ENCODE results near the gene BPIFA1.

The BPIFA1 gene

DNA sequence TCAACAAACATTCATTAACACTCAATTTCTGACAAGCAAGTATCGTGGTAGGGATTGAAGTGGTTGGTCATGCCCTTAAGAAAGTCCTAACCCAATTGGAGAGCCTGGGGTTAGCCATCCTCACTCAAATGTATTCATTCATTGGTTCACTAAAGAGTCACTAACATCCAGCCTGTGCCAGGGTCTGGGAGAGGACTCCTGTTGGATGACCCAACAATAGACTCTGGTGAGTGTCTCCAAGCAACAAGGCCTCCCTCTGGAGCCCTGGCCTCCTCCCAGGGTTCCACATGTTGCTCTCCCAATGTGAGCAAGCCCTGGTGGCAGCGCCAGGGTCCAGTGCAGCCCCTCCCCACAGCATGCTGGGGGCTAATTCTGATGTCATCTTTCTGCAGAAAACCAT is 18.7 kb upstream of the BPIFA1 start, which contains the start of gene BPIFA3:
Gene BPIFA3, plus strand, starts transcription at position 301 of the 400 bp plus-strand sequence. CDS start 185 bp downstream, outside the sequence.
- H3K9me3 ChIP-seq: no peaks in the 10 kb centered on the region
- DNase-seq: no peak
- H3K27me3 ChIP-seq: peaks cover 23% of the 10 kb centered on the region; the same call in 1 of the 2 replicates
- TF ChIP-seq CTCF (IDR thresholded peaks at IDR 0.05; ENCODE audit: low read depth, low read length): no peak
- H3K4me3 ChIP-seq (ENCODE audit: low read depth, low read length): no peak within 1 kb of the TSS
- no peaks in the 10 kb centered on the region for H3K4me1 ChIP-seq
- H3K36me3 ChIP-seq: no peaks in the 10 kb centered on the region

DNA sequence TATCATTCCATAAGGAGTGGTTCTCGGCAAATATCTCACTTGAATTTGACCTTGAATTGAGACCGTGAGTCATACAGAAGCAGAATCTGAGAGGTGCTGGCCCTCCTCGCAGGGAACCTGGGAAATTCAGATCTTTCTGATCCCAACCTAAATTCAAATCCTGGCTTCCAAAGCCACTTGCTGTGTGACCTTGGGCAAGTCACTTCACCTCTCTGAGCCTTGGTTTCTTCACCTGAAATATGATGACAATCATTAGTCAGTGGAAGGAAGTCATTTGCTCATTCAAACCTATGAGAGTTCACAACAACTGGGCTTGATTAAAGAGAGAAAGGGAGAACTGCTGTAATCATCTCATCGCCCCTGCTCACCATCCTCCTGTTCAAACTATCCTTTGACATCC is 11.4 kb upstream of the BPIFA1 start:
- no peaks in the 10 kb centered on the region for H3K4me1 ChIP-seq
- H3K36me3 ChIP-seq: no peaks in the 10 kb centered on the region
- no peak overlapping the region for H3K4me3 ChIP-seq (ENCODE audit: low read depth, low read length)
- TF ChIP-seq CTCF (IDR thresholded peaks at IDR 0.05; ENCODE audit: low read depth, low read length): no peak
- peaks cover 10% of the 10 kb centered on the region; the same call in 1 of the 2 replicates for H3K27me3 ChIP-seq
- no peaks in the 10 kb centered on the region for H3K9me3 ChIP-seq
- DNase-seq: no peak

DNA sequence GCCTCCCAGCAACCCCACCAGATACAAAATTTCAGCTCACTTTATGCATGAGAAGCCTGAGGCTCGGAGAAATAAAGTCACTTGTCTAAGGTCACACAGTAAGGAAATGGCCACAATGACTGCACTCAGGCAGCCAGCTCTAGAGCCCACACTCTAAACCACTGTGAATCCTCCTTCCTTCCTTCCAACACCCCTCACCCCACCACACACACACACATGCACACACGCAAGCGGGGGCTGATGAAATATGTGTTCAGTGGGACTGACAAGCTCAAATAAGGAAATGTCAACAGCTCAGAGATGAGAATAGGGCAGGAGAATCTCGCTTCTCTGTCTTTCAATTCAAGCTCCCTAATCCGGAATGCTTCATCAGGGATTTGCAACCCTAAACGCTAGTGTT is 6.0 kb upstream of the BPIFA1 start:
- Histone ChIP-seq H3K27me3 (peaks cover 19% of the 10 kb centered on the region), H3K4me3 (ENCODE audit: low read depth, low read length) (no peak overlapping the region), H3K36me3 (no peaks in the 10 kb centered on the region), H3K9me3 (no peaks in the 10 kb centered on the region), H3K4me1 (no peaks in the 10 kb centered on the region)
- DNase-seq: no peak
- no peak for TF ChIP-seq CTCF (IDR thresholded peaks at IDR 0.05; ENCODE audit: low read depth, low read length)

GRCh38 chr20:33231237-33231636 is 4.6 kb upstream of the BPIFA1 start:
- Histone ChIP-seq H3K9me3 (no peaks in the 10 kb centered on the region), H3K27me3 (peaks cover 19% of the 10 kb centered on the region), H3K4me3 (ENCODE audit: low read depth, low read length) (no peak overlapping the region), H3K36me3 (no peaks in the 10 kb centered on the region), H3K4me1 (no peaks in the 10 kb centered on the region)
- TF ChIP-seq CTCF (IDR thresholded peaks at IDR 0.05; ENCODE audit: low read depth, low read length): no peak
- no peak for DNase-seq

GRCh38 chr20:33232486-33233072 is 3.2 kb upstream of the BPIFA1 start:
- Histone ChIP-seq H3K36me3 (no peaks in the 10 kb centered on the region), H3K9me3 (no peaks in the 10 kb centered on the region), H3K27me3 (peaks cover 19% of the 10 kb centered on the region), H3K4me1 (no peaks in the 10 kb centered on the region), H3K4me3 (ENCODE audit: low read depth, low read length) (no peak overlapping the region)
- TF ChIP-seq CTCF (IDR thresholded peaks at IDR 0.05; ENCODE audit: low read depth, low read length): no peak
- DNase-seq: no peak

- Histone ChIP-seq H3K27me3 (peaks cover 19% of the 10 kb centered on the region), H3K9me3 (no peaks in the 10 kb centered on the region), H3K36me3 (no peaks in the 10 kb centered on the region), H3K4me3 (ENCODE audit: low read depth, low read length) (no peak overlapping the region), H3K4me1 (no peaks in the 10 kb centered on the region)
- DNase-seq: peak; percentile 30
- TF ChIP-seq CTCF (IDR thresholded peaks at IDR 0.05; ENCODE audit: low read depth, low read length): peak; percentile 52
Measured at GRCh38 chr20:33233129-33233774, 2.5 kb upstream of the BPIFA1 start.

Data from BE2C (cell line).